ENCODE results near the gene SPTBN4.
A peak's percentile ranks its signal among the peaks of the same experiment; 100 is the strongest.

SPTBN4 gene

GRCh38 chr19:40529093-40529954 is 62.5 kb downstream of the SPTBN4 start (continued):
- TF ChIP-seq AEBP2 (tag by site-specific recombination; IDR thresholded peaks at IDR 0.05; ENCODE audit: borderline replicate concordance), result no peak

GRCh38 chr19:40530091-40530901 is 63.5 kb downstream of the SPTBN4 start:
- CTCF ChIA-PET, result interaction anchor here (0.6 to 13.3 kb wide), 22 partner anchors 9 to 155 kb away, joined by 3 to 259 read pairs (median 4); partner anchors contain the start of gene LTBP4
- H3K36me3 ChIP-seq (ENCODE audit: control insufficient read depth in 2 of 2, insufficient read depth in 1 of 2, low read length in 2 of 2), result peaks cover 0 to 3% of the 10 kb centered on the region in 2 experiments; a peak in 2 of 3 replicates
- peak overlapping the region; percentile 39; the same call in 1 of the 2 replicates for H3K27ac ChIP-seq (ENCODE audit: extremely low read depth, low read depth, low read length)
- H3K4me1 ChIP-seq (ENCODE audit: control insufficient read depth, insufficient read depth, low read length), result peaks cover 17% of the 10 kb centered on the region
- POLR2A ChIA-PET, result interaction anchor here (0.6 to 1.5 kb wide), 4 partner anchors 65 to 1330 kb away, joined by 3 to 9 read pairs (median 4); partner anchors contain the start of genes BLVRB and RPS19
- H3K4me3 ChIP-seq (ENCODE audit: low read depth, low read length), result peak overlapping the region; percentile 30
- no peaks in the 10 kb centered on the region for H3K9me3 ChIP-seq (ENCODE audit: control insufficient read depth, insufficient read depth, low read depth, low read length)
- TF ChIP-seq ZNF692 (tag by site-specific recombination; IDR thresholded peaks at IDR 0.05) (no peak), ZBTB26 (tag by site-specific recombination; optimal IDR thresholded peaks at IDR 0.05) (peak; percentile 34), PRDM6 (tag by site-specific recombination; IDR thresholded peaks at IDR 0.05) (no peak), TCF7L2 (IDR thresholded peaks at IDR 0.05; ENCODE audit: borderline replicate concordance, low read depth, low read length) (no peak), BCL11A (tag by site-specific recombination; IDR thresholded peaks at IDR 0.05; ENCODE audit: low read depth) (no peak), ZNF707 (tag by site-specific recombination; IDR thresholded peaks at IDR 0.05) (no peak), ZBTB10 (tag by site-specific recombination; IDR thresholded peaks at IDR 0.05) (peak; percentile 83), ZSCAN30 (tag by site-specific recombination; IDR thresholded peaks at IDR 0.05) (no peak; the same call in 1 of the 2 replicates), HIC1 (tag by site-specific recombination; IDR thresholded peaks at IDR 0.05) (0 out of 2 replicates have a peak, but pooled peaks have one; percentile 2), ZNF292 (tag by site-specific recombination; IDR thresholded peaks at IDR 0.05; ENCODE audit: borderline replicate concordance, low read depth) (no peak), PATZ1 (tag by site-specific recombination; IDR thresholded peaks at IDR 0.05) (peak; percentile 35), ZBTB11 (tag by site-specific recombination; conservative IDR thresholded peaks at IDR 0.05; ENCODE audit: low read depth) (no peak), ZNF843 (tag by site-specific recombination; IDR thresholded peaks at IDR 0.05) (no peak)

All from HEK293 (cell line).